NB4 (cell line): ENCODE measurements around the gene ERBB3.

ENCODE experiments used
- DNase-seq: peaks from one replicate; pipeline ENCODE4 v3.0.0; 2010; ENCODE audit warnings: low read depth
- H3K4me3 ChIP-seq: one replicate; pipeline ENCODE4 v1.5.1; 2011; ENCODE audit warnings: mild to moderate bottlenecking, low read depth, low read length, moderate library complexity
- MYC ChIP-seq: IDR thresholded peaks from 2 replicates; pipeline ENCODE4 v1.6.1; 2011; ENCODE audit warnings: low read depth, low read length
- POLR2A ChIP-seq: IDR thresholded peaks from 2 replicates; pipeline ENCODE4 v1.6.1; 2011; ENCODE audit warnings: mild to moderate bottlenecking; ENCODE audit not compliant: insufficient read length; ENCODE audit errors: extremely low read depth
- TF ChIP-seq, protein P1 (sequence below): IDR thresholded peaks from one replicate; pipeline ENCODE4 v1.5.1; 2012; ENCODE audit warnings: low read depth, low read length
- TF ChIP-seq, protein P2 (sequence below): IDR thresholded peaks from 2 replicates; pipeline ENCODE4 v1.6.1; 2011; ENCODE audit warnings: low read depth, low read length

Gene ERBB3

DNA sequence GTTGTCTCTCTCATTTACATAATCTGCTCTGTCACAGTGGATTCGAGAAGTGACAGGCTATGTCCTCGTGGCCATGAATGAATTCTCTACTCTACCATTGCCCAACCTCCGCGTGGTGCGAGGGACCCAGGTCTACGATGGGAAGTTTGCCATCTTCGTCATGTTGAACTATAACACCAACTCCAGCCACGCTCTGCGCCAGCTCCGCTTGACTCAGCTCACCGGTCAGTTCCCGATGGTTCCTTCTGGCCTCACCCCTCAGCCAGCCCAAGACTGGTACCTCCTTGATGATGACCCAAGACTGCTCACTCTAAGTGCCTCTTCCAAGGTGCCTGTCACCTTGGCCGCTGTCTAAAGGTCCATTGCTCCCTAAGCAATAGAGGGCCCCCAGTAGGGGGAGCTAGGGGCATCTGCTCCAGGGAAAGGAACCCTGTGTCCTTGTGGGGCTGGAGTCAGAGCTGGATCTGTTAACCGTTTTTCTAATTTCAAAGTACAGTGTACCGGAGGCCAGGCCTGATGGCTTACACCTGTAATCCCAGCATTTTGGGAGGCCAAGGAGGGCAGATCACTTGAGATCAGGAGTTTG, 5.1 kb downstream of the ERBB3 start:
- TF ChIP-seq POLR2A (no peak), MYC (no peak)
- TF ChIP-seq, protein P1, sequence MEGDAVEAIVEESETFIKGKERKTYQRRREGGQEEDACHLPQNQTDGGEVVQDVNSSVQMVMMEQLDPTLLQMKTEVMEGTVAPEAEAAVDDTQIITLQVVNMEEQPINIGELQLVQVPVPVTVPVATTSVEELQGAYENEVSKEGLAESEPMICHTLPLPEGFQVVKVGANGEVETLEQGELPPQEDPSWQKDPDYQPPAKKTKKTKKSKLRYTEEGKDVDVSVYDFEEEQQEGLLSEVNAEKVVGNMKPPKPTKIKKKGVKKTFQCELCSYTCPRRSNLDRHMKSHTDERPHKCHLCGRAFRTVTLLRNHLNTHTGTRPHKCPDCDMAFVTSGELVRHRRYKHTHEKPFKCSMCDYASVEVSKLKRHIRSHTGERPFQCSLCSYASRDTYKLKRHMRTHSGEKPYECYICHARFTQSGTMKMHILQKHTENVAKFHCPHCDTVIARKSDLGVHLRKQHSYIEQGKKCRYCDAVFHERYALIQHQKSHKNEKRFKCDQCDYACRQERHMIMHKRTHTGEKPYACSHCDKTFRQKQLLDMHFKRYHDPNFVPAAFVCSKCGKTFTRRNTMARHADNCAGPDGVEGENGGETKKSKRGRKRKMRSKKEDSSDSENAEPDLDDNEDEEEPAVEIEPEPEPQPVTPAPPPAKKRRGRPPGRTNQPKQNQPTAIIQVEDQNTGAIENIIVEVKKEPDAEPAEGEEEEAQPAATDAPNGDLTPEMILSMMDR, result peak; percentile 98
- no peak overlapping the region for H3K4me3 ChIP-seq
- peak; percentile 73 for DNase-seq

DNA sequence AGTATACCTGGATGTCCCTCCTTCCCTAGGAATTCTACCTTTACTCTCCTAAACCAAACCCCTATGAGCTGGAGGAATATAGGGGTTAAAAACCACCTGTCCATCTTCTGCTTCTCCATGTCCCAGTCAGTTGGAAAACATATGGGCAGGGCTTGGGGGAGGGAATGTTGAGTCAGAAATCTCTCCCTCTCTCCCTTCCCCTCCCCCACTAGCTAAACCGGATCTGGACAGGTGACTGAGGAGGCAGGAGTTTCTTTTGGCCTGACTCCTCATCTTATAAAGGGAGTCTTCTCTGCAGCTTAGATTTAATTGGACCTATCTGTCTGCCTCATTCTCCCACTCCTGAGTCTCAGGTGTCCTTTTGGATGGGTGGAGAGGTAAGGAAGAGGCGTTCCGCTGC, 6.1 kb downstream of the ERBB3 start:
- no peak overlapping the region for H3K4me3 ChIP-seq
- no peak for DNase-seq
- TF ChIP-seq POLR2A (no peak), MYC (no peak)
- TF ChIP-seq, protein P2, sequence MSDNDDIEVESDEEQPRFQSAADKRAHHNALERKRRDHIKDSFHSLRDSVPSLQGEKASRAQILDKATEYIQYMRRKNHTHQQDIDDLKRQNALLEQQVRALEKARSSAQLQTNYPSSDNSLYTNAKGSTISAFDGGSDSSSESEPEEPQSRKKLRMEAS, result no peak
- TF ChIP-seq, protein P1, result no peak

DNA sequence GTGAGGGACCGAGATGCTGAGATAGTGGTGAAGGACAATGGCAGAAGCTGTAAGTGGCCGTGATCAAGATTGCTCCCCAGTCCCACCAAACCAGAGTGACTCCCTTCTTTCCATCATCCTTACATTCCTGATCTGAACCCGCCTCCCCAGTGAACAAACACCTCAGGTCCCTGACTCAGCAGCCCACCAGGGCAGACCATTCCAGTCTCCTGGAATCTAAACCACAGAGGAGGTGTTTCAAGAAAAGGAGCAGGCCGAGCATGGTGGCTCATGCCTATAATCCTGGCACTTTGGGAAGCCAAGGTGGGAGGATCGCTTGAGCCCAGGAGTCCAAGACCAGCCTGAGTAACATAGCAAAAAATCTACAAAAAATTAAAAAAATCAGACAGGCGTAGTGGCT, 6.6 kb downstream of the ERBB3 start:
- no peak for DNase-seq
- TF ChIP-seq, protein P1, result no peak
- TF ChIP-seq POLR2A (no peak), MYC (no peak)
- TF ChIP-seq, protein P2, result no peak
- H3K4me3 ChIP-seq, result no peak overlapping the region

DNA sequence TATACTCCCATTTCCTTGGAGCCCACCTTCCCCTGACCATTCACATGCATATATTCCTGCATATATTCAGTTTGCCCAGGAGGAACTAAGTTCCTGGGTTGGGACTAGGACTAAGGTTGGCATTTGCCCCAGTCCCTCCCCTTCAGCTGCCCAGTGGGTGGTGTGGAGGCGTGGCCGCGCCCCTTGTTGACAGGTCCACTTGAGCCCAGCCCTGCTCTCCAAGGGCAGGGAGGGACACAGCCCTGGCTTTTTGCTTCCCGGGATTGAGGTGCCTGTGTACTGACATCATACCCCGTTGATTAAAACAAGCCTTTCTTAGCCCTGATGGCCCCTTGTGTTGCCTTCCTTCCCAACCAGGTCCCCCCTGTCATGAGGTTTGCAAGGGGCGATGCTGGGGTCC, 7.3 kb downstream of the ERBB3 start:
- DNase-seq, result no peak
- TF ChIP-seq, protein P1, result no peak
- no peak for TF ChIP-seq MYC

DNA sequence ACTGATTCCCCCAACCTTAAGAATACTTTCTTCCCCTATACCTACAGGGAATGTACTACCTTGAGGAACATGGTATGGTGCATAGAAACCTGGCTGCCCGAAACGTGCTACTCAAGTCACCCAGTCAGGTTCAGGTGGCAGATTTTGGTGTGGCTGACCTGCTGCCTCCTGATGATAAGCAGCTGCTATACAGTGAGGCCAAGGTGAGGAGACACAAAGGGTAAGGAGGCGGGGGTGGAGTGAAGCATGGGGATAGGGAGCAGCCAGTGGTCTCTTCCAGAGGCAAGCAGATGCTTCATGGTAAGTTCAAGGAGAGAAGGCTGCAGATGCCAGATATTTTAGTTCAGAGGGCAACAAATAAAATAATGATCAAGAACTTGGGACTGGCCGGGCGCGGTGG, 17.8 kb downstream of the ERBB3 start:
- DNase-seq, result no peak
- TF ChIP-seq, protein P2, result no peak
- no peak for TF ChIP-seq MYC
- no peak for TF ChIP-seq POLR2A
- TF ChIP-seq, protein P1, result no peak
- no peak overlapping the region for H3K4me3 ChIP-seq

More for the DNA sequence above, 7.3 kb downstream of the ERBB3 start:
- no peak overlapping the region for H3K4me3 ChIP-seq

DNA sequence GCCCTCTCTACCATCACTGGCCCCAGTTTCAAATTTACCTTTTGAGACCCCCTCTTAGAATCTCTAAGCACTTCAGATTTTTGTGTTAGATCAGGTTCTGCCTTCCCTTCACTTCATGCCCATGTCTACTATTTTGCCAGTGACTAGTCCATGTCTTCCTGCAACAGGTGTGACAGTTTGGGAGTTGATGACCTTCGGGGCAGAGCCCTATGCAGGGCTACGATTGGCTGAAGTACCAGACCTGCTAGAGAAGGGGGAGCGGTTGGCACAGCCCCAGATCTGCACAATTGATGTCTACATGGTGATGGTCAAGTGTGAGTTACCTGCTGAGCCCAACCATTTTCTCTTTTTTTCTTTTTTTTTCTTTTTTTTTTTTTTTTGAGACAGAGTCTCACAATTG, 18.6 kb downstream of the ERBB3 start:
- TF ChIP-seq, protein P2, result no peak
- TF ChIP-seq, protein P1, result no peak
- TF ChIP-seq MYC, result no peak
- TF ChIP-seq POLR2A, result no peak
- DNase-seq, result no peak
- H3K4me3 ChIP-seq, result no peak overlapping the region
